Body of pancreas (tissue), 4 donors: ENCODE measurements around the gene HERC2. TPM values are rescaled to one million over a fixed set of nuclear protein-coding genes. Genes with fewer than 3 reads are reported as not detected.
"Not testable (repeated sequence)": the region's sequence is repeated elsewhere in the genome, so short reads cannot be mapped to it uniquely, and the experiment has no call there.

Source experiments
- ATAC-seq: fragments of 150-250 bp; one replicate; pipeline ENCODE4 v1.9.1; 2016
- DNase-seq, 4 donors: peaks; one replicate each; pipeline ENCODE4 v3.0.0-alpha.2; 2019
- H3K27ac ChIP-seq, 4 donors: fragments of 200-600 bp; sonication (generic); 1 replicate in 3 of 4; 2 replicates in 1 of 4; pipeline versions ENCODE4 v1.5.1 to v1.6.1; 2016 to 2019; ENCODE audit warnings: mild to moderate bottlenecking in 1 of 4, mixed read lengths in 1 of 4, moderate library complexity in 1 of 4
- H3K27me3 ChIP-seq, 2 donors: fragments of 200-600 bp; sonication (generic); one replicate each; pipeline ENCODE4 v1.6.0; 2016; ENCODE audit warnings: mild to moderate bottlenecking in 1 of 2
- H3K36me3 ChIP-seq, 2 donors: fragments of 200-600 bp; sonication (generic); replicated peaks in 1 of 2; 2 replicates each; pipeline ENCODE4 v1.5.1; 2016; ENCODE audit warnings: low read depth in 2 of 2; ENCODE audit not compliant: insufficient read depth in 1 of 2
- H3K4me1 ChIP-seq: fragments of 200-600 bp; sonication (generic); one replicate; pipeline ENCODE4 v1.6.0; 2016
- H3K4me3 ChIP-seq, 2 donors: fragments of 200-600 bp; sonication (generic); 1 replicate in 1 of 2; 2 replicates in 1 of 2; pipeline ENCODE4 v1.5.1; 2016 to 2019
- H3K9me3 ChIP-seq, 3 donors: fragments of 200-600 bp; sonication (generic); 1 replicate in 2 of 3; 2 replicates in 1 of 3; pipeline ENCODE4 v1.5.1; 2016
- WGBS, 2 donors: methylation state at CpG; one replicate each; pipeline ENCODE4 v1.1.5; 2017; 5-methylcytosine and 5-hydroxymethylcytosine counted together
- intact Hi-C: fragments of 100-400 bp; cut with DNase I; formaldehyde crosslinking; loops from one replicate; pipeline ENCODE4 v1.15.1; 2023
- total RNA-seq, 2 donors: library from RNA; depleted of rRNA; stranded (reverse); fragments of >200 nt; gene quantifications; one replicate each; pipeline ENCODE4 v1.1.0, GENCODE V29; 2016

HERC2 gene
- total RNA-seq = 10 to 100 TPM; 36.3 to 76.5 TPM

- H3K27me3 ChIP-seq, intact Hi-C loops, H3K4me3 ChIP-seq, H3K27ac ChIP-seq, H3K9me3 ChIP-seq, H3K36me3 ChIP-seq, DNase-seq, ATAC-seq, H3K4me1 ChIP-seq: not testable (repeated sequence)
- WGBS, 2 donors = no CpG with 5 or more reads among the region's 52 CpGs
Measured at GRCh38 chr15:28322129-28322588, at the start of gene HERC2. Gene HERC2 (minus strand): TSS chr15:28322179. CDS start chr15:28321433, 746 bp downstream.

GRCh38 chr15:28365502-28365901 lies 43.5 kb upstream of the HERC2 start:
- DNase-seq, H3K9me3 ChIP-seq, H3K27me3 ChIP-seq, intact Hi-C loops, H3K4me1 ChIP-seq, ATAC-seq, H3K36me3 ChIP-seq, H3K27ac ChIP-seq, H3K4me3 ChIP-seq: not testable (repeated sequence)
- no CpG with 5 or more reads among the region's 17 CpGs for WGBS, 2 donors

- intact Hi-C loops, H3K27ac ChIP-seq, H3K4me1 ChIP-seq, H3K27me3 ChIP-seq, H3K9me3 ChIP-seq, DNase-seq, H3K36me3 ChIP-seq, ATAC-seq, H3K4me3 ChIP-seq: not testable (repeated sequence)
- WGBS, 2 donors = no CpG with 5 or more reads among the region's 7 CpGs
Measured at GRCh38 chr15:28357984-28358383, 36.0 kb upstream of the HERC2 start, which contains the start of gene GOLGA6L24. Gene GOLGA6L24 (minus strand): TSS chr15:28358084. CDS start chr15:28358023, 61 bp downstream.

- 0% methylated on average over 3 to 4 of the region's 39 CpGs for WGBS, 2 donors
- H3K27me3 ChIP-seq, H3K4me3 ChIP-seq, intact Hi-C loops, DNase-seq, H3K4me1 ChIP-seq, H3K9me3 ChIP-seq, ATAC-seq, H3K36me3 ChIP-seq, H3K27ac ChIP-seq: not testable (repeated sequence)
Measured at GRCh38 chr15:28321358-28322078, 461 bp downstream of the HERC2 start.

- 95 to 96% methylated on average over 1 of the region's 1 CpG for WGBS, 2 donors
- not testable (repeated sequence) for H3K9me3 ChIP-seq
Measured at GRCh38 chr15:28319725-28320124, 2.3 kb downstream of the HERC2 start.

GRCh38 chr15:28318828-28319227 lies 3.2 kb downstream of the HERC2 start:
- H3K36me3 ChIP-seq, H3K4me1 ChIP-seq, H3K4me3 ChIP-seq, H3K27me3 ChIP-seq, intact Hi-C loops, DNase-seq, H3K9me3 ChIP-seq, ATAC-seq, H3K27ac ChIP-seq: not testable (repeated sequence)
- WGBS, 2 donors = no CpG with 5 or more reads among the region's 3 CpGs

More at GRCh38 chr15:28319725-28320124, 2.3 kb downstream of the HERC2 start:
- H3K27ac ChIP-seq, H3K36me3 ChIP-seq, H3K4me1 ChIP-seq, ATAC-seq, H3K27me3 ChIP-seq, H3K4me3 ChIP-seq, DNase-seq, intact Hi-C loops: not testable (repeated sequence)

- H3K4me3 ChIP-seq, intact Hi-C loops, H3K4me1 ChIP-seq, H3K27ac ChIP-seq, H3K9me3 ChIP-seq, DNase-seq, H3K36me3 ChIP-seq, H3K27me3 ChIP-seq, ATAC-seq: not testable (repeated sequence)
- 95 to 98% methylated on average over 13 of the region's 13 CpGs for WGBS, 2 donors
Measured at GRCh38 chr15:28318122-28318521, 3.9 kb downstream of the HERC2 start.

GRCh38 chr15:28316958-28317357 lies 5.0 kb downstream of the HERC2 start:
- H3K4me1 ChIP-seq, H3K36me3 ChIP-seq, H3K9me3 ChIP-seq, H3K27me3 ChIP-seq, H3K4me3 ChIP-seq, intact Hi-C loops, DNase-seq, ATAC-seq, H3K27ac ChIP-seq: not testable (repeated sequence)
- WGBS, 2 donors = 94 to 99% methylated on average over 7 of the region's 7 CpGs

- H3K9me3 ChIP-seq, ATAC-seq, H3K27ac ChIP-seq, H3K27me3 ChIP-seq, H3K4me3 ChIP-seq, H3K36me3 ChIP-seq, DNase-seq, intact Hi-C loops, H3K4me1 ChIP-seq: not testable (repeated sequence)
- WGBS, 2 donors = 83 to 86% methylated on average over 9 to 10 of the region's 11 CpGs
Measured at GRCh38 chr15:28310454-28310853, 11.5 kb downstream of the HERC2 start.

- H3K4me3 ChIP-seq, H3K27ac ChIP-seq, DNase-seq, H3K27me3 ChIP-seq, ATAC-seq, intact Hi-C loops, H3K36me3 ChIP-seq, H3K4me1 ChIP-seq, H3K9me3 ChIP-seq: not testable (repeated sequence)
- WGBS, 2 donors = 98 to 99% methylated on average over 5 of the region's 5 CpGs
Measured at GRCh38 chr15:28308718-28309117, 13.3 kb downstream of the HERC2 start.

- intact Hi-C loops, H3K27ac ChIP-seq, H3K27me3 ChIP-seq, ATAC-seq, H3K36me3 ChIP-seq, H3K9me3 ChIP-seq, H3K4me3 ChIP-seq, DNase-seq, H3K4me1 ChIP-seq: not testable (repeated sequence)
- WGBS, 2 donors = 96 to 100% methylated on average over 2 of the region's 2 CpGs
Measured at GRCh38 chr15:28305700-28306099, 16.3 kb downstream of the HERC2 start.

GRCh38 chr15:28297434-28297833 lies 24.5 kb downstream of the HERC2 start:
- H3K9me3 ChIP-seq, intact Hi-C loops, H3K4me3 ChIP-seq, ATAC-seq, H3K36me3 ChIP-seq, H3K4me1 ChIP-seq, H3K27ac ChIP-seq, DNase-seq, H3K27me3 ChIP-seq: not testable (repeated sequence)
- 88 to 92% methylated on average over 3 of the region's 3 CpGs for WGBS, 2 donors
